Measurements from ENCODE around the gene C10orf67. TPM values are rescaled to one million over a fixed set of nuclear protein-coding genes. Genes with fewer than 3 reads are reported as not detected.
"Not testable (repeated sequence)": the region's sequence is repeated elsewhere in the genome, so short reads cannot be mapped to it uniquely, and the experiment has no call there.

The C10orf67 gene
- total and polyA plus RNA-seq, 9 of the 15 experiments (the other 6 are each of a cell fraction or from before 2014, with no cell fraction given), result not detected

DNA sequence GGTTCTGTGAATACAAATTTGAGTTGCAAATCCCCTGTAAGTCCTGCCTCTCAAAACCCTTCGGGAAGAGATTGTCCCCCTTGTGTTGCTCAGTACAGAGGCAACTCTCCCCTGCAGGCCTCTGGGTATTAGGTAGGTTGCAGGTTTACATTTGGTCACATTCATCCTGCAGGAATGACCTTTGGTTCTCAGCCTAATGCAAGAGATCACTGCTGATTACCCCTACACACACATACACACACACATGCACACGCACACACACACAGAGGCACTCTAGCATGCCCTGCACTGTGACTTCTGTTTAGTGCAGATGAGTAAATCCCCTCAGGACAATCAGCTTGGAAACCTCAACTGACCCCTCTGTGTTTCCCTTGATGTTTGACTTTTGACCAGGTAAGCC is 69.2 kb downstream of the C10orf67 start (continued):
- TF ChIP-seq, protein P1, sequence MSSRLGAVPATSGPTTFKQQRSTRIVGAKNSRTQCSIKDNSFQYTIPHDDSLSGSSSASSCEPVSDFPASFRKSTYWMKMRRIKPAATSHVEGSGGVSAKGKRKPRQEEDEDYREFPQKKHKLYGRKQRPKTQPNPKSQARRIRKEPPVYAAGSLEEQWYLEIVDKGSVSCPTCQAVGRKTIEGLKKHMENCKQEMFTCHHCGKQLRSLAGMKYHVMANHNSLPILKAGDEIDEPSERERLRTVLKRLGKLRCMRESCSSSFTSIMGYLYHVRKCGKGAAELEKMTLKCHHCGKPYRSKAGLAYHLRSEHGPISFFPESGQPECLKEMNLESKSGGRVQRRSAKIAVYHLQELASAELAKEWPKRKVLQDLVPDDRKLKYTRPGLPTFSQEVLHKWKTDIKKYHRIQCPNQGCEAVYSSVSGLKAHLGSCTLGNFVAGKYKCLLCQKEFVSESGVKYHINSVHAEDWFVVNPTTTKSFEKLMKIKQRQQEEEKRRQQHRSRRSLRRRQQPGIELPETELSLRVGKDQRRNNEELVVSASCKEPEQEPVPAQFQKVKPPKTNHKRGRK (tag; IDR thresholded peaks at IDR 0.05), result no peak
- no peak for TF ChIP-seq SMAD3 (CRISPR knock-in tag; conservative IDR thresholded peaks at IDR 0.05)
- TF ChIP-seq EZH2 (IDR thresholded peaks at IDR 0.05; ENCODE audit: borderline replicate concordance, low read depth, low read length), result no peak
- TF ChIP-seq MTF1 (CRISPR knock-in tag; IDR thresholded peaks at IDR 0.05; ENCODE audit: borderline replicate concordance), result no peak
- no peak for TF ChIP-seq STAT5B (CRISPR knock-in tag; IDR thresholded peaks at IDR 0.05)
- TF ChIP-seq FIP1L1 (IDR thresholded peaks at IDR 0.05; ENCODE audit: low read depth, low read length, poor library complexity, severe bottlenecking), result no peak

DNA sequence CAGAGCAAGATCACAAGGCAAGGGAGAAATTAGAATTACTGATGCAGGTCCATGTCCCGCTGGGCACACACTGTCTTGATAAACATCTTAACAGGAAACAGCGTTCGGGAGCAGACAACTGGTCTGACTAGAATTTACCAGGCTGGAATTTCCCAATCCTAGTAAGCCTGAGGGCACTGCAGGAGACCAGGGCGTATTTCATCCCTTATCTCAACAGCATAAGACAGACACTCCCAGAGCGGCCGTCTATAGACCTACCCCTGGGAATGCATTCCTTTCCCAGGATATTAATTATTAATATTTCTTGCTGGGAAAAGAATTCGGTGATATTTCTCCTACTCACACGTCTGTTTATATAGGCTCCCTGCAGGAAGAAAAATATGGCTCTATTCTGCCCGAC is 70.4 kb downstream of the C10orf67 start:
- POLR2A ChIA-PET; DNase-seq (ENCODE audit: extremely low read depth in 1 of 4, low spot score in 3 of 4); H3K9me3 ChIP-seq (replicated peaks; ENCODE audit: control insufficient read depth, insufficient read depth, low read depth, low read length); intact Hi-C loops (cut with micrococcal nuclease); FAIRE-seq; H3K27me3 ChIP-seq (ENCODE audit: control insufficient read depth in 2 of 2, insufficient read depth in 2 of 2, low read length in 2 of 2); H2AFZ ChIP-seq (ENCODE audit: low read depth, low read length); ATAC-seq; H4K20me1 ChIP-seq (replicated peaks; ENCODE audit: control insufficient read depth, insufficient read depth, low read length); H3K27ac ChIP-seq (ENCODE audit: extremely low read depth, low read depth, low read length); H3K79me2 ChIP-seq (ENCODE audit: control insufficient read depth, insufficient read depth, low read length); H3K9ac ChIP-seq (ENCODE audit: insufficient read depth in 1 of 2, low read depth in 2 of 2, low read length in 2 of 2); H3K36me3 ChIP-seq (ENCODE audit: control insufficient read depth, insufficient read depth, low read length); H3K4me2 ChIP-seq (ENCODE audit: insufficient read depth, low read length); CTCF ChIA-PET (ENCODE audit: low intra/inter-chr PET ratio); BruUV-seq (replicated peaks); H3K9me1 ChIP-seq (ENCODE audit: control insufficient read depth, insufficient read depth, low read length); H3K4me3 ChIP-seq; H3K4me1 ChIP-seq (replicated peaks in 1 of 2; ENCODE audit: control insufficient read depth in 2 of 2, insufficient read depth in 2 of 2, low read length in 2 of 2); in situ Hi-C loops (cut with MboI): not testable (repeated sequence)
- WGBS (ENCODE audit: insufficient coverage, low coverage, missing lambda C conversion rate), result 0% methylated on average over 9 of the region's 9 CpGs

Measured in K562 (cell line).